ENCODE measurements around the gene AADAC.

GRCh38 chr3:151856641-151857040, 42.7 kb downstream of the AADAC start:
- TF ChIP-seq, protein P1, sequence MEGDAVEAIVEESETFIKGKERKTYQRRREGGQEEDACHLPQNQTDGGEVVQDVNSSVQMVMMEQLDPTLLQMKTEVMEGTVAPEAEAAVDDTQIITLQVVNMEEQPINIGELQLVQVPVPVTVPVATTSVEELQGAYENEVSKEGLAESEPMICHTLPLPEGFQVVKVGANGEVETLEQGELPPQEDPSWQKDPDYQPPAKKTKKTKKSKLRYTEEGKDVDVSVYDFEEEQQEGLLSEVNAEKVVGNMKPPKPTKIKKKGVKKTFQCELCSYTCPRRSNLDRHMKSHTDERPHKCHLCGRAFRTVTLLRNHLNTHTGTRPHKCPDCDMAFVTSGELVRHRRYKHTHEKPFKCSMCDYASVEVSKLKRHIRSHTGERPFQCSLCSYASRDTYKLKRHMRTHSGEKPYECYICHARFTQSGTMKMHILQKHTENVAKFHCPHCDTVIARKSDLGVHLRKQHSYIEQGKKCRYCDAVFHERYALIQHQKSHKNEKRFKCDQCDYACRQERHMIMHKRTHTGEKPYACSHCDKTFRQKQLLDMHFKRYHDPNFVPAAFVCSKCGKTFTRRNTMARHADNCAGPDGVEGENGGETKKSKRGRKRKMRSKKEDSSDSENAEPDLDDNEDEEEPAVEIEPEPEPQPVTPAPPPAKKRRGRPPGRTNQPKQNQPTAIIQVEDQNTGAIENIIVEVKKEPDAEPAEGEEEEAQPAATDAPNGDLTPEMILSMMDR (IDR thresholded peaks at IDR 0.05), result no peak
- no peak for TF ChIP-seq POLR2A (IDR thresholded peaks at IDR 0.05)

All from Peyer's patch (tissue), 4 donors.